K562 (cell line): Measurements from ENCODE around the gene C2orf69. TPM values are rescaled to one million over a fixed set of nuclear protein-coding genes. Genes with fewer than 3 reads are reported as not detected.

Experiments used
- BRF1 ChIP-seq: IDR thresholded peaks from 3 replicates; pipeline ENCODE4 v1.6.1; 2011; ENCODE audit warnings: borderline replicate concordance, mild to moderate bottlenecking; ENCODE audit not compliant: insufficient read length; ENCODE audit errors: extremely low read depth
- CBX1 ChIP-seq: sonication (generic); IDR thresholded peaks from 2 replicates; pipeline ENCODE4 v1.6.1; 2016; ENCODE audit warnings: antibody characterized with exemption, low read depth, mild to moderate bottlenecking
- HIVEP1 ChIP-seq: fragments of 250-450 bp; sonication (Bioruptor Pico); IDR thresholded peaks from 2 replicates; pipeline ENCODE4 v1.4.0; 2020; ENCODE audit warnings: mild to moderate bottlenecking
- KAT7 ChIP-seq: sonication (generic); formaldehyde crosslinking; IDR thresholded peaks from 2 replicates; pipeline ENCODE4 v1.8.0; 2022; ENCODE audit warnings: missing genetic modification reagents, mild to moderate bottlenecking, borderline replicate concordance
- MAFF ChIP-seq: IDR thresholded peaks from 2 replicates; pipeline ENCODE4 v1.6.1; 2012; ENCODE audit warnings: low read length, improper control_type of control experiment
- MCM7 ChIP-seq, 2 experiments: fragments of 450-650 bp; IDR thresholded peaks; 2 replicates each; pipeline ENCODE4 v1.6.1; 2016 to 2018
- POLR3G ChIP-seq: IDR thresholded peaks from 2 replicates; pipeline ENCODE4 v1.6.1; 2011; ENCODE audit not compliant: insufficient read length, insufficient replicate concordance; ENCODE audit errors: extremely low read depth
- SMAD2 ChIP-seq: fragments of 150-350 bp; IDR thresholded peaks from 2 replicates; pipeline ENCODE4 v1.6.1; 2014; ENCODE audit warnings: low read depth, mild to moderate bottlenecking, low read length
- ZC3H11A ChIP-seq: IDR thresholded peaks from 2 replicates; pipeline ENCODE4 v1.6.1; 2012; ENCODE audit warnings: low read depth, low read length, improper control_type of control experiment
- ZKSCAN8 ChIP-seq: fragments of 200-800 bp; sonication (Bioruptor generic); IDR thresholded peaks from 2 replicates; pipeline ENCODE4 v1.6.1; 2016; ENCODE audit warnings: missing genetic modification characterization, missing compliant biosample characterization
- ZNF224 ChIP-seq: sonication (generic); formaldehyde crosslinking; IDR thresholded peaks from 2 replicates; pipeline ENCODE4 v1.8.0; 2022; ENCODE audit warnings: mild to moderate bottlenecking, missing genetic modification reagents
- ZNF232 ChIP-seq: sonication (generic); formaldehyde crosslinking; IDR thresholded peaks from 2 replicates; pipeline ENCODE4 v1.8.0; 2022; ENCODE audit warnings: mild to moderate bottlenecking, missing genetic modification reagents
- ZNF239 ChIP-seq: fragments of 250-450 bp; sonication (Bioruptor Pico); IDR thresholded peaks from 2 replicates; pipeline ENCODE4 v1.4.0; 2020; ENCODE audit warnings: mild to moderate bottlenecking
- ZNF282 ChIP-seq: sonication (generic); formaldehyde crosslinking; IDR thresholded peaks from 2 replicates; pipeline ENCODE4 v1.8.1; 2023; ENCODE audit warnings: missing genetic modification reagents
- ZNF354B ChIP-seq: fragments of 250-450 bp; sonication (Bioruptor Pico); IDR thresholded peaks from 2 replicates; pipeline ENCODE4 v1.4.0; 2020
- polyA plus RNA-seq, 8 experiments: library from polyadenylated mRNA; depleted of rRNA in 4 of 8; stranded (reverse) in 5 of 8; unstranded in 3 of 8; fragments of >200 nt; fragmentation: Nextera tagmentation in 2 of 8; fragmentation: Illumina TruSeq in 1 of 8; extraction: Ambion mirVana in 2 of 8; extraction: Trizol in 1 of 8; gene quantifications; 2 replicates each; pipeline versions ENCODE4 v1.2.1 to v1.2.3, GENCODE V29; 2011 to 2014; ENCODE audit warnings: inconsistent platforms in 1 of 8, missing spikeins in 1 of 8
- total RNA-seq, 7 experiments: library from RNA; depleted of rRNA in 6 of 7; stranded (reverse); fragments of >200 nt in 6 of 7; fragmentation: Illumina TruSeq in 2 of 7; extraction: Trizol in 2 of 7; gene quantifications; 2 replicates each; pipeline versions ENCODE4 v1.2.1 to v1.2.3, GENCODE V29; 2011 to 2021; ENCODE audit warnings: low replicate concordance in 1 of 7
- TF ChIP-seq, protein P1 (sequence below): fragments of 250-450 bp; sonication (Bioruptor Pico); IDR thresholded peaks from 2 replicates; pipeline ENCODE4 v1.8.0; 2021; ENCODE audit warnings: borderline replicate concordance, mild to moderate bottlenecking, moderate library complexity; ENCODE audit not compliant: poor library complexity, severe bottlenecking
- TF ChIP-seq, protein P2 (sequence below): fragments of 250-450 bp; sonication (Bioruptor Pico); IDR thresholded peaks from 2 replicates; pipeline ENCODE4 v1.8.0; 2022; ENCODE audit warnings: moderate library complexity, mild to moderate bottlenecking, inconsistent platforms
- TF ChIP-seq, protein P3 (sequence below): fragments of 150-350 bp; conservative IDR thresholded peaks from 2 replicates; pipeline ENCODE4 v1.6.1; 2014; ENCODE audit warnings: low read length
- TF ChIP-seq, protein P4 (sequence below): sonication (generic); formaldehyde crosslinking; IDR thresholded peaks from 2 replicates; pipeline ENCODE4 v1.8.0; 2023; ENCODE audit warnings: mild to moderate bottlenecking, missing genetic modification reagents

The C2orf69 gene
- total and polyA plus RNA-seq, 9 of the 15 experiments (the other 6 are each of a cell fraction or from before 2014, with no cell fraction given), result 3.4 to 9.8 (median 5.7) TPM

- TF ChIP-seq MCM7 (IDR thresholded peaks at IDR 0.05) (no peak), HIVEP1 (CRISPR knock-in tag) (no peak), MAFF (no peak), ZC3H11A (no peak), ZNF282 (CRISPR knock-in tag) (no peak), CBX1 (peak; percentile 74; the same call in 1 of the 2 replicates), ZNF224 (CRISPR knock-in tag) (no peak), BRF1 (no peak), ZNF232 (CRISPR knock-in tag) (no peak; the same call in 1 of the 2 replicates), ZNF239 (CRISPR knock-in tag) (no peak), ZKSCAN8 (no peak), SMAD2 (no peak), POLR3G (no peak), ZNF354B (CRISPR knock-in tag) (no peak), KAT7 (no peak)
- TF ChIP-seq, protein P1, sequence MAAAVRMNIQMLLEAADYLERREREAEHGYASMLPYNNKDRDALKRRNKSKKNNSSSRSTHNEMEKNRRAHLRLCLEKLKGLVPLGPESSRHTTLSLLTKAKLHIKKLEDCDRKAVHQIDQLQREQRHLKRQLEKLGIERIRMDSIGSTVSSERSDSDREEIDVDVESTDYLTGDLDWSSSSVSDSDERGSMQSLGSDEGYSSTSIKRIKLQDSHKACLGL, result no peak
- TF ChIP-seq, protein P2, sequence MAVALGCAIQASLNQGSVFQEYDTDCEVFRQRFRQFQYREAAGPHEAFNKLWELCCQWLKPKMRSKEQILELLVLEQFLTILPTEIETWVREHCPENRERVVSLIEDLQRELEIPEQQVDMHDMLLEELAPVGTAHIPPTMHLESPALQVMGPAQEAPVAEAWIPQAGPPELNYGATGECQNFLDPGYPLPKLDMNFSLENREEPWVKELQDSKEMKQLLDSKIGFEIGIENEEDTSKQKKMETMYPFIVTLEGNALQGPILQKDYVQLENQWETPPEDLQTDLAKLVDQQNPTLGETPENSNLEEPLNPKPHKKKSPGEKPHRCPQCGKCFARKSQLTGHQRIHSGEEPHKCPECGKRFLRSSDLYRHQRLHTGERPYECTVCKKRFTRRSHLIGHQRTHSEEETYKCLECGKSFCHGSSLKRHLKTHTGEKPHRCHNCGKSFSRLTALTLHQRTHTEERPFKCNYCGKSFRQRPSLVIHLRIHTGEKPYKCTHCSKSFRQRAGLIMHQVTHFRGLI (CRISPR knock-in tag), result no peak
- TF ChIP-seq, protein P3, sequence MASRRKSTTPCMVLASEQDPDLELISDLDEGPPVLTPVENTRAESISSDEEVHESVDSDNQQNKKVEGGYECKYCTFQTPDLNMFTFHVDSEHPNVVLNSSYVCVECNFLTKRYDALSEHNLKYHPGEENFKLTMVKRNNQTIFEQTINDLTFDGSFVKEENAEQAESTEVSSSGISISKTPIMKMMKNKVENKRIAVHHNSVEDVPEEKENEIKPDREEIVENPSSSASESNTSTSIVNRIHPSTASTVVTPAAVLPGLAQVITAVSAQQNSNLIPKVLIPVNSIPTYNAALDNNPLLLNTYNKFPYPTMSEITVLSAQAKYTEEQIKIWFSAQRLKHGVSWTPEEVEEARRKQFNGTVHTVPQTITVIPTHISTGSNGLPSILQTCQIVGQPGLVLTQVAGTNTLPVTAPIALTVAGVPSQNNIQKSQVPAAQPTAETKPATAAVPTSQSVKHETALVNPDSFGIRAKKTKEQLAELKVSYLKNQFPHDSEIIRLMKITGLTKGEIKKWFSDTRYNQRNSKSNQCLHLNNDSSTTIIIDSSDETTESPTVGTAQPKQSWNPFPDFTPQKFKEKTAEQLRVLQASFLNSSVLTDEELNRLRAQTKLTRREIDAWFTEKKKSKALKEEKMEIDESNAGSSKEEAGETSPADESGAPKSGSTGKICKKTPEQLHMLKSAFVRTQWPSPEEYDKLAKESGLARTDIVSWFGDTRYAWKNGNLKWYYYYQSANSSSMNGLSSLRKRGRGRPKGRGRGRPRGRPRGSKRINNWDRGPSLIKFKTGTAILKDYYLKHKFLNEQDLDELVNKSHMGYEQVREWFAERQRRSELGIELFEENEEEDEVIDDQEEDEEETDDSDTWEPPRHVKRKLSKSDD, result no peak
- TF ChIP-seq, protein P4, sequence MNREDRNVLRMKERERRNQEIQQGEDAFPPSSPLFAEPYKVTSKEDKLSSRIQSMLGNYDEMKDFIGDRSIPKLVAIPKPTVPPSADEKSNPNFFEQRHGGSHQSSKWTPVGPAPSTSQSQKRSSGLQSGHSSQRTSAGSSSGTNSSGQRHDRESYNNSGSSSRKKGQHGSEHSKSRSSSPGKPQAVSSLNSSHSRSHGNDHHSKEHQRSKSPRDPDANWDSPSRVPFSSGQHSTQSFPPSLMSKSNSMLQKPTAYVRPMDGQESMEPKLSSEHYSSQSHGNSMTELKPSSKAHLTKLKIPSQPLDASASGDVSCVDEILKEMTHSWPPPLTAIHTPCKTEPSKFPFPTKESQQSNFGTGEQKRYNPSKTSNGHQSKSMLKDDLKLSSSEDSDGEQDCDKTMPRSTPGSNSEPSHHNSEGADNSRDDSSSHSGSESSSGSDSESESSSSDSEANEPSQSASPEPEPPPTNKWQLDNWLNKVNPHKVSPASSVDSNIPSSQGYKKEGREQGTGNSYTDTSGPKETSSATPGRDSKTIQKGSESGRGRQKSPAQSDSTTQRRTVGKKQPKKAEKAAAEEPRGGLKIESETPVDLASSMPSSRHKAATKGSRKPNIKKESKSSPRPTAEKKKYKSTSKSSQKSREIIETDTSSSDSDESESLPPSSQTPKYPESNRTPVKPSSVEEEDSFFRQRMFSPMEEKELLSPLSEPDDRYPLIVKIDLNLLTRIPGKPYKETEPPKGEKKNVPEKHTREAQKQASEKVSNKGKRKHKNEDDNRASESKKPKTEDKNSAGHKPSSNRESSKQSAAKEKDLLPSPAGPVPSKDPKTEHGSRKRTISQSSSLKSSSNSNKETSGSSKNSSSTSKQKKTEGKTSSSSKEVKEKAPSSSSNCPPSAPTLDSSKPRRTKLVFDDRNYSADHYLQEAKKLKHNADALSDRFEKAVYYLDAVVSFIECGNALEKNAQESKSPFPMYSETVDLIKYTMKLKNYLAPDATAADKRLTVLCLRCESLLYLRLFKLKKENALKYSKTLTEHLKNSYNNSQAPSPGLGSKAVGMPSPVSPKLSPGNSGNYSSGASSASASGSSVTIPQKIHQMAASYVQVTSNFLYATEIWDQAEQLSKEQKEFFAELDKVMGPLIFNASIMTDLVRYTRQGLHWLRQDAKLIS (CRISPR knock-in tag), result no peak
Measured at GRCh38 chr2:199955339-199956061, 44.4 kb downstream of the C2orf69 start, which contains the start of the genes MAIP1 and TYW5 (continued).
